Liver (tissue), 9 donors: ENCODE data around the gene GRM2. TPM values are rescaled to one million over a fixed set of nuclear protein-coding genes. Genes with fewer than 3 reads are reported as not detected.

ENCODE experiments used
- DNase-seq: peaks from one replicate; pipeline ENCODE4 v3.0.0-alpha.2; 2017; ENCODE audit warnings: low spot score
- H3K27ac ChIP-seq, 2 donors: one replicate each; pipeline ENCODE4 v1.7.0; 2013; ENCODE audit warnings: inconsistent platforms in 2 of 2, low read length in 2 of 2, control low read depth in 1 of 2, low read depth in 1 of 2, mild to moderate bottlenecking in 1 of 2
- H3K27me3 ChIP-seq, 4 donors: one replicate each; pipeline versions ENCODE4 v1.6.1 to v1.7.0; 2013; ENCODE audit warnings: low read length in 3 of 4, inconsistent platforms in 1 of 4, mild to moderate bottlenecking in 1 of 4, moderate library complexity in 1 of 4; ENCODE audit not compliant: control insufficient read depth in 4 of 4, insufficient read depth in 4 of 4
- H3K36me3 ChIP-seq, 4 donors: one replicate each; pipeline versions ENCODE4 v1.6.1 to v1.7.0; 2013; ENCODE audit warnings: low read length in 3 of 4, mild to moderate bottlenecking in 3 of 4, low read depth in 1 of 4, moderate library complexity in 1 of 4; ENCODE audit not compliant: control insufficient read depth in 4 of 4, insufficient read depth in 3 of 4
- H3K4me1 ChIP-seq, 4 donors: one replicate each; pipeline versions ENCODE4 v1.6.1 to v1.7.0; 2013; ENCODE audit warnings: low read length in 3 of 4, mild to moderate bottlenecking in 3 of 4, moderate library complexity in 1 of 4; ENCODE audit not compliant: control insufficient read depth in 4 of 4, insufficient read depth in 4 of 4
- H3K4me3 ChIP-seq, 3 donors: one replicate each; pipeline versions ENCODE4 v1.6.1 to v1.7.0; 2013; ENCODE audit warnings: low read length in 3 of 3, control low read depth in 1 of 3, low read depth in 1 of 3, mild to moderate bottlenecking in 1 of 3
- H3K9ac ChIP-seq, 2 donors: one replicate each; pipeline ENCODE4 v1.7.0; 2013; ENCODE audit warnings: low read length in 2 of 2, mild to moderate bottlenecking in 2 of 2, moderate library complexity in 2 of 2, control low read depth in 1 of 2, low read depth in 1 of 2
- H3K9me3 ChIP-seq, 4 donors: one replicate each; pipeline versions ENCODE4 v1.6.1 to v1.7.0; 2013; ENCODE audit warnings: low read length in 3 of 4; ENCODE audit not compliant: control insufficient read depth in 4 of 4
- ATF3 ChIP-seq: IDR thresholded peaks from 2 replicates; pipeline ENCODE4 v1.6.1; 2016; ENCODE audit warnings: antibody characterized with exemption
- CTCF ChIP-seq: fragments of 150-350 bp; IDR thresholded peaks from 2 replicates; pipeline ENCODE4 v1.5.1; 2017; ENCODE audit warnings: improper control_type of control experiment, low read depth, low read length; ENCODE audit not compliant: missing input control
- EGR1 ChIP-seq, 2 donors: IDR thresholded peaks; 2 replicates each; pipeline ENCODE4 v1.6.1; 2016 to 2018; ENCODE audit warnings: antibody characterized with exemption in 2 of 2, low read depth in 2 of 2
- FOXA1 ChIP-seq: IDR thresholded peaks from 2 replicates; pipeline ENCODE4 v1.6.1; 2016; ENCODE audit warnings: antibody characterized with exemption
- GABPA ChIP-seq, 2 donors: IDR thresholded peaks in 1 of 2; conservative IDR thresholded peaks in 1 of 2; 2 replicates each; pipeline ENCODE4 v1.6.1; 2016; ENCODE audit warnings: antibody characterized with exemption in 2 of 2, mild to moderate bottlenecking in 1 of 2, moderate library complexity in 1 of 2
- HNF4G ChIP-seq: IDR thresholded peaks from 2 replicates; pipeline ENCODE4 v1.6.1; 2016; ENCODE audit warnings: antibody characterized with exemption
- JUND ChIP-seq, 2 donors: IDR thresholded peaks; 2 replicates each; pipeline ENCODE4 v1.6.1; 2016; ENCODE audit warnings: antibody characterized with exemption in 2 of 2
- MAX ChIP-seq: IDR thresholded peaks from 2 replicates; pipeline ENCODE4 v1.6.1; 2016; ENCODE audit warnings: antibody characterized with exemption
- NR2F2 ChIP-seq: IDR thresholded peaks from 2 replicates; pipeline ENCODE4 v1.6.1; 2016; ENCODE audit warnings: antibody characterized with exemption
- RAD21 ChIP-seq, 2 donors: IDR thresholded peaks; 2 replicates each; pipeline ENCODE4 v1.6.1; 2016; ENCODE audit warnings: antibody characterized with exemption in 2 of 2, mild to moderate bottlenecking in 2 of 2
- REST ChIP-seq: IDR thresholded peaks from 2 replicates; pipeline ENCODE4 v1.6.1; 2016; ENCODE audit warnings: antibody characterized with exemption, mild to moderate bottlenecking
- RXRA ChIP-seq, 2 donors: IDR thresholded peaks; 2 replicates each; pipeline ENCODE4 v1.6.1; 2017 to 2018; ENCODE audit warnings: antibody characterized with exemption in 2 of 2, mild to moderate bottlenecking in 1 of 2
- SP1 ChIP-seq: IDR thresholded peaks from 2 replicates; pipeline ENCODE4 v1.6.1; 2018; ENCODE audit warnings: antibody characterized with exemption, mild to moderate bottlenecking
- ZBTB33 ChIP-seq: IDR thresholded peaks from 2 replicates; pipeline ENCODE4 v1.6.1; 2016; ENCODE audit warnings: antibody characterized with exemption
- WGBS: extraction: QIAGEN DNeasy Blood & Tissue Kit; methylation state at CpG from one replicate; pipeline ENCODE4 v1.1.7; 2013; 5-methylcytosine and 5-hydroxymethylcytosine counted together
- polyA plus RNA-seq, 2 donors: library from polyadenylated mRNA; stranded (reverse) in 1 of 2; unstranded in 1 of 2; fragments of 200-250 nt in 1 of 2; fragments of >200 nt in 1 of 2; fragmentation: Nextera tagmentation in 1 of 2; extraction: Ambion mirVana in 1 of 2; gene quantifications; one replicate each; pipeline versions ENCODE4 v1.2.1 to v1.2.3, GENCODE V29; 2013 to 2015
- total RNA-seq, 2 donors: library from RNA; depleted of rRNA; stranded (reverse); fragments of >200 nt; gene quantifications; one replicate each; pipeline ENCODE4 v1.2.3, GENCODE V29; 2014
- donor health status: healthy.
- donor health status: healthy.
- donor health status: healthy.
- donor health status: healthy.
- donor health status: healthy.

GRM2 gene
- total and polyA plus RNA-seq, 4 donors = 0.02 to 0.08 TPM; not detected in 2

GRCh38 chr3:51688206-51688600 is 18.7 kb upstream of the GRM2 start:
- H3K36me3 ChIP-seq = peaks cover 2 to 71% (median 25%) of the 10 kb centered on the region in 4 donors
- 91% methylated on average over 3 of the region's 3 CpGs for WGBS
- H3K27me3 ChIP-seq = no peaks in the 10 kb centered on the region
- no peaks in the 10 kb centered on the region for H3K9me3 ChIP-seq
- H3K4me3 ChIP-seq = no peak overlapping the region
- TF ChIP-seq HNF4G (no peak), GABPA (IDR thresholded peaks at IDR 0.05 in 1 of 2, conservative IDR thresholded peaks at IDR 0.05 in 1 of 2) (no peak), CTCF (no peak), ATF3 (no peak), ZBTB33 (no peak), EGR1 (IDR thresholded peaks at IDR 0.05; ENCODE audit: low read depth in 2 of 2) (no peak)
- H3K9ac ChIP-seq = no peak overlapping the region
- H3K4me1 ChIP-seq = peaks cover 0 to 2% (median 0%) of the 10 kb centered on the region in 4 donors
- DNase-seq = no peak
- H3K27ac ChIP-seq = no peak overlapping the region

GRCh38 chr3:51691021-51691420 is 15.8 kb upstream of the GRM2 start:
- no peak overlapping the region for H3K9ac ChIP-seq
- no peak overlapping the region for H3K4me3 ChIP-seq
- H3K36me3 ChIP-seq = peaks cover 0 to 63% (median 20%) of the 10 kb centered on the region in 4 donors
- no peak for DNase-seq
- H3K4me1 ChIP-seq = peaks cover 0 to 1% (median 0%) of the 10 kb centered on the region in 4 donors
- H3K9me3 ChIP-seq = no peaks in the 10 kb centered on the region
- no peak overlapping the region for H3K27ac ChIP-seq
- 82% methylated on average over 5 of the region's 5 CpGs for WGBS
- TF ChIP-seq NR2F2 = no peak
- no peaks in the 10 kb centered on the region for H3K27me3 ChIP-seq

GRCh38 chr3:51691949-51692348 is 14.9 kb upstream of the GRM2 start:
- TF ChIP-seq ZBTB33 (no peak), FOXA1 (no peak), REST (no peak), MAX (no peak), SP1 (no peak), EGR1 (IDR thresholded peaks at IDR 0.05; ENCODE audit: low read depth in 2 of 2) (no peak), RXRA (IDR thresholded peaks at IDR 0.05) (no peak), JUND (IDR thresholded peaks at IDR 0.05) (no peak), RAD21 (IDR thresholded peaks at IDR 0.05) (no peak), GABPA (IDR thresholded peaks at IDR 0.05 in 1 of 2, conservative IDR thresholded peaks at IDR 0.05 in 1 of 2) (no peak)

More at GRCh38 chr3:51691949-51692348, 14.9 kb upstream of the GRM2 start:
- no peaks in the 10 kb centered on the region for H3K9me3 ChIP-seq
- peaks cover 0 to 62% (median 23%) of the 10 kb centered on the region in 4 donors for H3K36me3 ChIP-seq
- H3K4me1 ChIP-seq = no peaks in the 10 kb centered on the region
- no peak for DNase-seq
- H3K4me3 ChIP-seq = no peak overlapping the region
- no peak overlapping the region for H3K27ac ChIP-seq
- H3K27me3 ChIP-seq = no peaks in the 10 kb centered on the region
- no peak overlapping the region for H3K9ac ChIP-seq
- WGBS = 93% methylated on average over 3 of the region's 3 CpGs
